Rectal smooth muscle tissue (tissue), 1 donor: ENCODE results near the gene DPY19L1.
"Not testable (repeated sequence)": the region's sequence is repeated elsewhere in the genome, so short reads cannot be mapped to it uniquely, and the experiment has no call there.

Source experiments
- H3K27ac ChIP-seq: one replicate; pipeline ENCODE4 v1.7.0; 2013; ENCODE audit warnings: low read depth, low read length, inconsistent platforms
- H3K27me3 ChIP-seq: one replicate; pipeline ENCODE4 v1.7.0; 2013; ENCODE audit warnings: low read length; ENCODE audit not compliant: control insufficient read depth, insufficient read depth
- H3K36me3 ChIP-seq: one replicate; pipeline ENCODE4 v1.7.0; 2013; ENCODE audit warnings: low read length; ENCODE audit not compliant: control insufficient read depth, insufficient read depth
- H3K4me1 ChIP-seq: one replicate; pipeline ENCODE4 v1.7.0; 2013; ENCODE audit warnings: low read length; ENCODE audit not compliant: control insufficient read depth, insufficient read depth
- H3K4me3 ChIP-seq: one replicate; pipeline ENCODE4 v1.7.0; 2013; ENCODE audit warnings: low read length
- H3K9ac ChIP-seq: one replicate; pipeline ENCODE4 v1.7.0; 2013; ENCODE audit warnings: low read length

DPY19L1 gene

DNA sequence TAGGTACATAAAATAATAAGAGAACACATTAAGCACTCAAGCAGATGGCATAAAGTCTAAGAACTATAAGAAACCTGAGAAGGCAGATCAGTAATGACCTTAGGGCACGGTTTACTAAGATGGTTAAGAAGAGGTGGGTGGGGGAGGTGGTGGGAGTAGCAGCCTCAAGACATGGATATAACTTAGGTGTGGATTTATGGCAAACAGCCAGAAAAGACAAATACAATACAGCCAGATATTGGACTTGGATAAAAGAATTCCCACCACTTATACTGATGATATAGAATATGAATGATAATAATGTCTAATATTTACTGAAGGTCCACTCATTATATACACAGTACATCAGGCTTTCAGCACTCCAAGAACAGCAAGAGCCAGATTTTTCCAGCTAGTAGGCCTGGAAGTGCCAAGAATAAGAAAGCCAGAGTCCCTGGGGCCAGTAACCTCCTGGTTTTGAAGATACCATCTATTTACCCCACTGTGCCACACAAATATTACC, 11.9 kb downstream of the DPY19L1 start:
- Histone ChIP-seq H3K27me3 (no peaks in the 10 kb centered on the region), H3K36me3 (no peaks in the 10 kb centered on the region), H3K27ac (no peak overlapping the region), H3K4me1 (no peaks in the 10 kb centered on the region), H3K4me3 (no peak overlapping the region), H3K9ac (no peak overlapping the region)

- H3K36me3 ChIP-seq, result no peaks in the 10 kb centered on the region
- no peak overlapping the region for H3K4me3 ChIP-seq
- no peak overlapping the region for H3K9ac ChIP-seq
- H3K4me1 ChIP-seq, result no peaks in the 10 kb centered on the region
- H3K27me3 ChIP-seq, result no peaks in the 10 kb centered on the region
- H3K27ac ChIP-seq, result no peak overlapping the region
Measured at GRCh38 chr7:35024298-35024697, 13.0 kb downstream of the DPY19L1 start.

DNA sequence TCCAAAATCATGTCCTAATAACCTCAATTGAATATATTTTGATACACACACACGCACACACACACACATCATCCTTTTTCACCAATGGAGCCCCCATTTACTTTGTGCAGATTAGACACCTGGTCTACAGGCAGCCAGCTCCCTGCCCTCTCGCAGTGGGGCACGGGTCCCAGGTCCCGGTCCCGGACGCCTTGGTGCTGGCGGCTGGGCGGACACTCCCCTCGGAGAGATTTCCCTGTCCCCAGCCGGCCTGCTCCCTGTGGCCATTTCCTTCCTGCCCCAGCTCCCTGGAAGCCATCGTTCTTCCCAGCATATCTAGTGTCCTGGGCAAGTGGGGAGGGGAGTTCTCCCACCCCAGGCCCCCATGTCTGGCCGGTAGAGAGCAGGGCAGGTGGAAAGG, 14.6 kb downstream of the DPY19L1 start:
- no peak overlapping the region for H3K9ac ChIP-seq
- H3K36me3 ChIP-seq, result no peaks in the 10 kb centered on the region
- no peaks in the 10 kb centered on the region for H3K4me1 ChIP-seq
- no peak overlapping the region for H3K4me3 ChIP-seq
- no peak overlapping the region for H3K27ac ChIP-seq
- H3K27me3 ChIP-seq, result no peaks in the 10 kb centered on the region

- Histone ChIP-seq H3K9ac (no peak overlapping the region), H3K27ac (no peak overlapping the region), H3K4me3 (no peak overlapping the region), H3K27me3 (no peaks in the 10 kb centered on the region), H3K4me1 (no peaks in the 10 kb centered on the region), H3K36me3 (no peaks in the 10 kb centered on the region)
Measured at GRCh38 chr7:35021445-35021844, 15.8 kb downstream of the DPY19L1 start.

DNA sequence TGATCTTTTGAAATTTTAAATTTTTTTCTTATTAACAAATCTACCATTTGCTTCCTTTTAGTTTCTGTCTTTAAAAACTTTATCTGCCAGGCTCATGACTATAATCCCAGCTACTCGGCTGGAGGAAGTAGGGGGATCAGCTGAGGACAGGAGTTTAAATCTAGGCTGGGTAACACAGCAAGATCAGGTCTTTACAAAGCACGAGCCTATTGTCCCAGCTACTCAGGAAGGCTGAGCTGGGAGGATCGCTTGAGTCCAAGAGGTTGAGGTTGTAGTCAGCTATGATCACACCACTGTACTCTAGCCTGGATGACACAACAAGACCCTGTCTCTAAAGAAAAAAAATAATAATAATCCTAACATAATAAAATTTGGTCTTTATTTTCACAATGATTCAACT, 17.5 kb downstream of the DPY19L1 start:
- Histone ChIP-seq H3K36me3 (no peaks in the 10 kb centered on the region), H3K27ac (no peak overlapping the region), H3K4me3 (no peak overlapping the region), H3K4me1 (no peaks in the 10 kb centered on the region), H3K27me3 (no peaks in the 10 kb centered on the region), H3K9ac (no peak overlapping the region)

DNA sequence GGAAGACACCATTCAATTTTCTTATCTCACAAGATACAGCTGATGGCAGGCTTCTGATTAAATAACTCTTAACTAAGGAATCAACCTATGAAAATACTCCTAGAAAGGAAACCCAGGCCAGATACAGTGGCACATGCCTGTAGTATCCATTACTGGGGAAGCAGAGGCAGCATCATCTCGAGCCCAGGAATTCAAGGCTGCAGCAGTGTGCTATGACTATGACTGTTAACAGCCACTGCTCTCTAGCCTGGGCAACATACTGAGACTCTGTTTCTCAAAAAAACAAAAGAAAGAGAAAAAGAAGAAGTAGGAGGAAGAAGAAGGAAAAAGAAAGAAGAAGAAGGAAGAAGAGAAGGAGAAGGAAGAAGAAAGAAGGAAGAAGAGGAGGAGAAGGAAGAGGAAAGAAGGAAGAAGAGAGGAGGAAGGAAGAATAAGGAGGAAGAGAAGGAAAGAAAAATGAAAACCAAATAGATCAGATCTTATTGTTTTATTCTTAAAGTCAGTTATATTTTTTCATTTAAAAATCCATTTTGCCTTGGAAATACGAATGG, 18.0 kb downstream of the DPY19L1 start:
- Histone ChIP-seq H3K4me1 (no peaks in the 10 kb centered on the region), H3K27ac (no peak overlapping the region), H3K9ac (no peak overlapping the region), H3K27me3 (no peaks in the 10 kb centered on the region), H3K36me3 (no peaks in the 10 kb centered on the region), H3K4me3 (no peak overlapping the region)

DNA sequence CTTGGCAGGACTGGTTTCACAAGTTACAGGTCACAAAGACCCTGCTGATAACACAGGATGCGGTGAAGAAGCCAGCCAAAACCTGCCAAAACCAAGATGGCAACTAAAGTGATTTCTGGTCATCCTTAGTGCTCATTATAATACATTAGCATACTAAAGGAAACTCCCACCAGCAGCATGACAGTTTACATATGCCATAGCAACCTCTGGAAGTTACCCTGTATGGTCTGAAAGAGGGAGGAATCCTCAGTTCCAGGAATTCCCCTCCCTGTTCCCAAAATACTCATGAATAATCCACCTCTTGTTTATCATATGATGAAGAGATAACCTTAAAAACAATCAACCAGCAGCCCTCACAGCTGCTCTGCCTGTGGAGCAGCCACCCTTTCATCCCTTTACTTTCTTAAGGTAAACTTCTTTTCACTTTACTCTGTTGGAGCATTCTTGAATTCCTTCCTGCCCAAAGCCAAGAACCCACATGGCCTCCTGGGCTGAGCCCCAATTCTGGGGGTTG, 21.9 kb downstream of the DPY19L1 start:
- no peak overlapping the region for H3K9ac ChIP-seq
- H3K36me3 ChIP-seq, result no peaks in the 10 kb centered on the region
- H3K4me1 ChIP-seq, result no peaks in the 10 kb centered on the region
- H3K27me3 ChIP-seq, result no peaks in the 10 kb centered on the region
- no peak overlapping the region for H3K27ac ChIP-seq
- no peak overlapping the region for H3K4me3 ChIP-seq

DNA sequence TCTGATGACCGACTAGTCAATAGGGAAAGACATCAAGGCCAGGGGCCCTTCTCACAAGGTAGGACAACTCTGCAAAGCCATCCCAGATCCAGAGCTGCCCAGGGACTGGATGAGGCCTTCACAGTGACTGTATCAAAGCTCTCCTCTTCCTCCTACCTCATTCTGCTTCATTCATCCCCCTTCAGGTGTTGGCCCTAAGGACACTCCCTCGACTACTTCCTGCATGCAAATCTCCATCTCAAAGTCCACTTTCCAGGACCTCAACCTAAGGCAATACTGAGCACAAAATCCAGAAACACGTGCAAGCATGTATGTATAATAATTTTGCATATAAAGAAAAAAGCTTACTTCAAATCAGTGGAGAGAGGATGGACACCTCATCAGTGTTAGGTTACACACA, 25.1 kb downstream of the DPY19L1 start:
- H3K27ac ChIP-seq, result no peak overlapping the region
- H3K36me3 ChIP-seq, result no peaks in the 10 kb centered on the region
- H3K4me1 ChIP-seq, result no peaks in the 10 kb centered on the region
- H3K9ac ChIP-seq, result no peak overlapping the region
- no peaks in the 10 kb centered on the region for H3K27me3 ChIP-seq
- no peak overlapping the region for H3K4me3 ChIP-seq

- Histone ChIP-seq H3K9ac (no peak overlapping the region), H3K36me3 (no peaks in the 10 kb centered on the region), H3K4me1 (no peaks in the 10 kb centered on the region), H3K27ac (no peak overlapping the region), H3K4me3 (no peak overlapping the region), H3K27me3 (no peaks in the 10 kb centered on the region)
Measured at GRCh38 chr7:35011085-35011484, 26.2 kb downstream of the DPY19L1 start.

DNA sequence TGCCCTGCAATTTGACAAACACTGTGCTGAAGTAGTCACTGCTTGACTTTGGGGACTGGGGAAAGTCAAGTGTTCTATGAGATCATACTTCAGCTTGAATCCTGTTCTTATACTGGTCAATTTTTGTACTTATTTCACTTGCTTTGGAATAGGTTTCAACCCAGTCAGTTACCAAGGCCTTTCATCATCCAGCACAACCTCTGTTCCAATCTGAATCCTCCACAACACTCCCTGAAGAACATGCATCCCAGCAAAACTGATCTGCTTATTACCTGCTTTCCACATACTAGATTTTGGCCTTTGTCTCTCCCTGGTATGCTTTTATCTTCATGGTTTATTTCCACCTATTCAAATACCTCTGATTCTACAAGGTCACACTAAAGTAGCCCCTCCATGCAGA, 29.5 kb downstream of the DPY19L1 start:
- H3K27me3 ChIP-seq, result no peaks in the 10 kb centered on the region
- no peak overlapping the region for H3K27ac ChIP-seq
- H3K9ac ChIP-seq, result no peak overlapping the region
- H3K36me3 ChIP-seq, result no peaks in the 10 kb centered on the region
- H3K4me1 ChIP-seq, result peaks cover 6% of the 10 kb centered on the region
- no peak overlapping the region for H3K4me3 ChIP-seq

- Histone ChIP-seq H3K9ac (no peak overlapping the region), H3K27ac (no peak overlapping the region), H3K4me3 (no peak overlapping the region), H3K4me1 (peaks cover 6% of the 10 kb centered on the region), H3K27me3 (no peaks in the 10 kb centered on the region), H3K36me3 (no peaks in the 10 kb centered on the region)
Measured at GRCh38 chr7:35004531-35005095, 32.7 kb downstream of the DPY19L1 start.

GRCh38 chr7:35003679-35004303, 33.5 kb downstream of the DPY19L1 start:
- Histone ChIP-seq H3K4me3 (no peak overlapping the region), H3K9ac (no peak overlapping the region), H3K27ac (peak overlapping the region; percentile 41), H3K36me3 (no peaks in the 10 kb centered on the region), H3K27me3 (no peaks in the 10 kb centered on the region), H3K4me1 (peaks cover 6% of the 10 kb centered on the region)

DNA sequence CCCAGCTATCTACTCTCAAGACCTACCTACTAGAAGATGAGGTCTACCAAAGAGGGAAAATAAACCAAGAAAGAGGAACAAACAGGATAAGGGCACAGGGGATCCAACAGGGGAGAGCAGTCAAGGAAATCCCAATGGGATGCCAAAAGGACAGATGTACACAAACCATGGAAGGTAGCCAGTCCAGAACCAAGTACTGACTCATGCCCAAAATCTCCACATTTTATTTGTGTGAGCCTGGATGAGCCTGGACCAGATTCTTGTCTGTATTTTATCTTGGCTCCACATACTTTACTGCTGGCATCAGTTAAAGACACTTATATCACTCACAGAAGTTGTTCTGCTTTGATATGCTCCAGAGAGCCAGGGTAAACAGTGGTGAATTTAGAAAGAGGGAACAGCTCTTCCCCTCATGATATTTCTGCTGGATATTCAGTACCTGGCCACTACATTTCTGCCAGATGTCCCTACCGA, 34.1 kb downstream of the DPY19L1 start:
- not testable (repeated sequence) for H3K4me1 ChIP-seq, H3K36me3 ChIP-seq, H3K27me3 ChIP-seq, H3K4me3 ChIP-seq, H3K9ac ChIP-seq
- peak overlapping the region; percentile 41 for H3K27ac ChIP-seq
